ELF-1 (cell line): Measurements from ENCODE around the gene FXYD6.
"Not testable (repeated sequence)": the region's sequence is repeated elsewhere in the genome, so short reads cannot be mapped to it uniquely, and the experiment has no call there.

Source experiments
- DNase-seq: peaks from one replicate; pipeline ENCODE4 v3.0.0-alpha.2; 2016; ENCODE audit warnings: low read depth, low spot score

Gene FXYD6

DNA sequence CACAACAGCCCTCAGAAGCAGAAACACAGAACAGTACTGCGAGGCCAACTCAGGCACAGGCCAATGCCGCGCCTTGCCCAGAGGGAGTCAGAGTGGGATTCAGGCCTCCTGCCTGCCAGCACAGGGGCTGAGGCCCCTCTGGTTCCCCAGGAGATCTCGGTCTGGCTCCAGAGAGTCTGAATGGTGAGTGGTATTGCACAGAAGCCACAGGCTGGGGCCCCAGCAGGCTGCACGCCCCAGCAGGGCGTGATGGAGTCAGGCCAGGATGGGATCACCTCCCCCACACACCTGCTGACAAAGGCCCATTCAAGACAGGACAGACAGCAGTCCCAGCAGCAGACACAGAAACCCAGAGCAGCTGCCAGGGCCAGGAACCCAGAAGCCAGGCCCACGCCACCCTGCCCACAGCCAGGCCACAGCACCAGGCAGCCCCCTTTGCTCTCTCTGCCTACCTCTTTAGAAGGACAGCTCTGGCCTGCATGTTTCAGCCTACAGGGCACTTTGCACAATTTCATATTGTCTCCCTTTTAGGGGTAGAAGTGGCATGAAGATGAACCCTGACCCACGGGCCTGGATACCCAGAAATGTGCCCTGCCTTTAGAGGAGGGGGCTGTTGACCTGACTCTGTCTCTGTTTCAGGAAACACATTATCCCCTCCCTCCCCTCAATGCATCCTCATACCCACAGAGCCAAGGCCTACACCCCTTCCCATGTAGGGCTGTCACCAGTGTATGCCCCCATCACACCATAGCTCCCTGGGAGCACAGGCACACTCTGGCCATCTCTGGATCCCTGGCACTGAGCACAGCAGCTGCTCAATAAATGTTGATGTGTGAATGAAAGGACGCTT lies 6.1 kb downstream of the FXYD6 start:
- DNase-seq = no peak

DNA sequence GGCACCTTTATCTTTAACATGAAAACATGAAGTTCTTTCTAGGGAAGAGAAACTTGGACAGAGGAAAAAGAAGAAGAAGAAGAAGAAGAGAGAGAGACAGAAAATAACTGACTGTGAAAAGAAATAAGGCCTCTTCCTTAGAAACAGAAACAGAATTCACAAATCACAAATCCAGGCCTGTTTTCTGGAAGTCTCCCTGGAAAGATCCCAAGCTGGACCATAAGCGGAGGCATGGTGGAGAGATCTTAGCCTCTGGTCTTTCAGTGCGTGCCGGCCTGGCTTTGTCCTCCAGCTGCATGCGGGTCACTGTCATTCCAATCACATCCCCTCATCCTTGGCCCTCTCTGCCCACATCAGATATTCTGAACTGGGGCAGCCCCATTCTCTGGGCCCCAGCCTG lies 6.9 kb downstream of the FXYD6 start:
- no peak for DNase-seq

DNA sequence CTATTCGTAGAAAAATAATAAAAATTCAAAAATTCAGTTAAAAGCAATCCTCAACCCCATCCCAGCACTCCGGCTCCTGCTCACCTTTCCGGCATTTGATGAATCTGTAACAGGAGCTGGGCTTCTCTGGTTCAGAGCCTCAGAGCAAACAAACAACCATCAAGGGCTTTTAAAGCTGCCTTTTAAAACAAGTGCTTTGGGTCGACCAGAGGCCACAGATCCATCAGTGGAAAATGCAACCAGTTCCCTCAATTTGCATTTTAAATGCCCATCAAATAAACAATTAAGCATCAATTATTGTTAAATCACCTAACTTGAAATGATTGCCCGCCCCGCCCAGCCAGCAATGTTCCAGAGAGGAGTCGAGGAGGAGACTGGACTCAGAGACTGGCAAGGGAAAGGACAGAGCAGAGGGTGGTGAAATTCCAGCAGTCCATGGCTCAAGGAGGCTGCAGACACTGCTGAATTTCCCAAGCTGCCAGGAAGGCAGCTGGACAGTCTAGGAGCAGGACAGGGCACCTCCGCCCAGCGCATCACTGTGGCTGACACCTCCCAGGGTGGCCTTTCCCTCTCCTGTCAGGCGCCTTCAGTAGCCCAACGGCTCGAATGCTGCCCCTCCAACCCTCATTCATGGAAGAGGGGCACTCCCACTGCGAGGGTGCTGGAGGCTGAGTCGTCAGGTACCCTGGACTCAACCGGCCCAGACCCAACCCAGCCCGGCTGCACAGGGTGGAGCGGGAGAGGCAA lies 7.5 kb downstream of the FXYD6 start:
- no peak for DNase-seq

DNA sequence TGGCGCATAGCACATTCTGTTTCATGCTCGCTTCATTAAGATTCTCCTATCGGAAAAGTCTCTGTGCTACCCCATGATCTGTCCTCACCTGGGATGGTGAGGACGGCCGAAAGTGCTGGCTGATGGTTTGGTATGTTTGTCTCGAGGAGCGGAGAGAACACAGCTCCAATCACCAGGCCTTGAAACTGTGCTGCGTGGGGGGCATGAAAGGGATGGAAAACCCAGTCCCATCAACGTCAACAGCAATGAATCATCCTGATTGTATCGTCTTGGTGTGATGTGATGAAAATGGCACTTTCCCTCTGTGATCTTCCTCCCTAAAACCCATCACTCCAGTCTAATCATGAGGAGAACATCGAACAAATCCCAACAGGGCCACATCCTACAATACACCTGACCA lies 8.4 kb downstream of the FXYD6 start:
- DNase-seq = no peak

DNA sequence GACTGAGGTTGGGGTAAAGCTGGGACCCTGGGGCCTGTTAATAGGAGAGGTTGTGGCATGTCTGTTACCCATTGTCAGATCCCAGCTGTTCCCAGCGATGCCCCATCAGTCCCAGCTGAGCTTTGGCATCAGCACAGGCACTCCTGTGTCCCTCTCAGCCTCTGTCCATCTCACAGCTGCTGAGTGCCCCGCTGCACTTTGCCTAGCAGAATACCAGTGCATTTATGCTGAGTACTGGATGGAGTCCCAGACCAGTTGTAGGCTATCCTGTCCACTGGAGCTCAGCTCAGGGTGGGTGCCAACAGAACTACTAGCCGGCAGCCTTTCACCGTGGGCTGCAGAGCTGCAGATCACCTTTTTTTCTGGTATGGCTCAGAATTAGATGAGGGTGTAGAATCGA lies 9.9 kb downstream of the FXYD6 start:
- no peak for DNase-seq

DNA sequence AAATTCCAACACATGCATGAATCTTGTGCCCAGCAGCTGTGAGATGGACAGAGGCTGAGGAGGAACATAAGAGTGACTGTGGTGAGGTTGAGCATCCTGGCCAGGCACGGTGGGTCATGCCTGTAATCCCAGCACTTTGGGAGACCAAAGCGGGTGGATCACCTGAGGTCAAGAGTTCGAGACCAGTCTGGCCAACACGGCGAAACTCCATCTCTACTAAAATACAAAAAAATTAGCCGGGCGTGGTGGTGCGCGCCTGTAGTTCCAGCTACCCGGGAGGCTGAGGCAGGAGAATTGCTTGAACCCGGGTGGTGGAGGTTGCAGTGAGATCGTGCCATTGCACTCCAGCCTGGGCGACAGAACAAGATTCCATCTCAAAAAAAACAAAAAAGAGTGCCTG lies 10.9 kb downstream of the FXYD6 start:
- not testable (repeated sequence) for DNase-seq

DNA sequence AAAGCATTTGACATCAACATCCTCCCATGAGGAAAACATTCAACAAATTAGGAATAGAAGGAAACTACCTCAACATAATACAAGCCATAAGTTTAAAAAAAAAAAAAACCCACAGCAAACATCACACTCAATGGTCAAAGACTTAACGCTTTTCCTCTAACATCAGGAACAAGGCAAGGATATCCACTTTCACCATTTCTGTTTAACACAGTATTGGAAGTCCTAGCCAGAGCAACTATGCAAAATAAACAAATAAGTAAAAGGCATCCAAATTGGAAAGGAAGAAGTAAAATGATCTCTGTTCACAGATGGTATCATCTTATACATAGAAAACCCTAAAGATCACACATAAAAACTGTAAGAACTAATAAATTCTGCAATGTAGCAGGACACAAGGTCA lies 13.1 kb downstream of the FXYD6 start:
- no peak for DNase-seq

DNA sequence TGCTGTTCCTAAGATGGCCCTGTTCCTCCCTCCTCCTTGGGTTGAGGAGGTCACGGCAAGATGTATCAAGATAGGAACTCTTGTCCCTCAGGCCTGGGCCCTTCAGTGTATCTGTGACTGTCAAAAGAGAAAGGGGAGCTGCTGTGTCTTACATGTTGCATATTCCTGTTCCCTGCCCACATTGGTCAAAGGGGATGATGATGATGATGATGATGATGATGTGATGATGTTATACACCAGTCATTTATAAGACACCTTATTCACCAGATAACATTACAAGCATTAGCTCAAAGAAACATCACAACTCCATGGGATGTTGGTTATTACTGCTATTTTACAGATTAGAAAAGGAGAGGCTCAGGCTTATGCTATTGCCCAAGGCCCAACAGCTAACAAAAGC lies 13.7 kb downstream of the FXYD6 start:
- no peak for DNase-seq

DNA sequence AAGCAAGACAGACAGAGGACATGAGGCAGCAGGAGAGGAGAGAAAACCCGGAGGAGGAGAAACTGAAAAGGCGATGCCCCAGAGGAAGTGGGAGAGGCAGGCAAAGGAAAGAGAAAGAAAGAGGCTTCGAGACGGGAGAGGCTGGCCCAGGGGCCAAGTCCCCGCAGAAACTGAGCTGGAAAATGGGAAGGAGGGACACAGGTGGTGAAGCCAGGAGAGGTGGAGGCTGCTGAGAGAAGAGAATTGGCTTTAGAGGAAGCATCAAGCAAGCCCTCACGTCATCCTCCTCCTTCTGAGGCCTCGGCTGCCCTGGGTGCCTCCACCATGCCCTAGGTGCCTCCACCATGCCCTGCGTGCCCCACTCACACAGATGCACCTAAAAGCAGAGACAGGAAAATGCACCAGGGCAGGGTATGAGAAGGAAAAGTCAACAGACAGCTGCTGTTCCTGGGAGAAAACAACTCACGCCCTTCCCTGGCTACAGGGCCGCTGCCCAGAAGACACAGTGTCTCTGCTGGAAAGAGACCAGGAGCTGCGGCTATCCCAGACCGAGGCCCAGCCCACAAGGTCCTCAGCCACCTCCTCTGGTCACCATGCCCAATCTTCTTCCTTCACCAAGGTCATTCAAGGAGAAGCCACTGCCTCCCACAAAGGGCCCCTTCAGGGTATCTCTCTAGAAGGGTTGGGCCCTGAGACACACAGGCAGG lies 14.3 kb downstream of the FXYD6 start:
- no peak for DNase-seq

DNA sequence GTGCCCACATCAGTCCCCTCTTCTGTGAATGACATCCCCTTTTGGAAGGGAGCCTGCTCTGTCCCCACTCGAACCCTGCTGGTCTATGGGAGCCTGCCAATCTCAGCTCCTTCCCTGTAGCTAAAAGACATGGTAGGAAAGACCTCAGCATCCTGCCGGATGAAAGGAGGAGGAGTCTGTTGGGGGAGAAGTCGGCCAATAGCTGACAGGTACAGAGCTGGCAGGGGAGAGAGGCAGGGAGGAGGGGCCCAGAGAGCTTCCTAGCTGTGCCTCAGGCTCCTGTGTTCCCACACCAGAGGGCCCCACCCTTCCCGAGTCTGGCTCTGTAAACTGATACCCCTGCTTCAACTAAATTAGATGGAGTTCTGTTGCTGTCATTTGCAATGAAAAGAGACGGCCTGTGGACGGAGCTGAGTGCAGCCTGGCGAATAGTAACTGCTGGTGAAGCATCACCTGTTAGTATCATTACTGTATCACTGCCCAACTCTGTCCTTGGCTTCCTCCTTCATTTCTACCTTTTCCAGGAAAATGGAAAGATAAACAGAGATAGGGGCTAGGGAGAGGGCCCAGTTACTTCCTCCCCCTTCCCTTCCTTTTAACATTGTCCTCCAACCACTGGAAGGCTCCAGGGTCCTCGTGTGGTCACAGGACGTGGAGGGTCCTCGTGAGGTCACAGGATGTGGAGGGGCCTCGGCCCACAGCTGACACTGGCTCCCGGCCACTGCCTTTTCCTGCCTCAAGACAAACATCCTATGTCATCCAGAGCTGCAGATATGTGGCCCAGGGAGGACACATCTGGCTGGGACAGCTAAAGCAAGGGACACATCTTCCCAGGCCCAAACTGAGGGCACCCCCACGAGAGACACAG lies 15.1 kb downstream of the FXYD6 start:
- peak; percentile 95 for DNase-seq

DNA sequence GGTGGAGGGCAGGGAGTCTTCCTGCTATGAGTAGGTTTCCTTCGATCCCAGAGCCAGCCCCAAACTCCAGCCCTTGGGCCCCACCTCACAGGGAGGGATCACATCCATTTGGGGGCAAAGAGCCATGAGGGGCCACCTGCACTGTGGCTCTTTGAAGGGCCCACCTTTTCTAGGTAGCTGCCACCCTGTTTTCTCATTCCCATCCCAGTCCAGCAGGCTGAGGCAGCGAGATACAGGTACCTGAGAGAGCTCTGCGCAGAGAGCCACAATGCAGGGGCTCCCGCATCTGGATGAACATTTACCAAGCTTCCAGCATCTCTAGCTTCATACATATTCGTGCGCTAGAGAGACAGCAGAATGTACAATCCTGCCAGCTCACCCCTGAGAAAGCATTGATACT lies 16.3 kb downstream of the FXYD6 start:
- DNase-seq = no peak

DNA sequence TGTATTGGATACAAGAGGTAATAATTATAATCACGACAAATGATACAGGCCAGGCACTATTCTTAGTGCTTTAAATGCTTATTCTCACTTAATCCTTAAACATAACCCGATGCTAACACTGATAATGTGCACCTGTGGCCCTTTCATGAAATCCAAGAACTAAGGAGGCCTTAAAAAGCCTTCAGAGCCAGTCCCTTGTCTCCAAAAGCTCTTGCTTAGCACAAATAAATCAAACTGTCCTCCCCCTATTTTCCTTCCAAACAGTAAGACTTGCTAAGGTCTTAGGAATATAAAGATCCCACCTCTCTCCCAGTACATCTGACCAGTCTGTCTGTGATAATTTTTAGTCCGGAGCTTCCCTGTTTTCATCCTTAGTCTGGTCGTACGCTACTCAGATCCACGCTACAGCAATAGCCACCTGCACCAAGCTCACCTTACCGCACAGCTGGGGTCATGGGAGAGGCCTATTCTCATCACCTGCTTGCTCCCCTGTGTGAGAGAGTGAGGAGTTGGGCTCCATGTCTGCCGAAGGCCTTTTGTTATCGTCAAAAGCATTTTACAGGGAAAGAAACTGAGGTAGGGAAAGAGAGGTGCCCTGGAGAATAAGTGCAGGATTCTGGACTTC lies 16.9 kb downstream of the FXYD6 start:
- DNase-seq = no peak

DNA sequence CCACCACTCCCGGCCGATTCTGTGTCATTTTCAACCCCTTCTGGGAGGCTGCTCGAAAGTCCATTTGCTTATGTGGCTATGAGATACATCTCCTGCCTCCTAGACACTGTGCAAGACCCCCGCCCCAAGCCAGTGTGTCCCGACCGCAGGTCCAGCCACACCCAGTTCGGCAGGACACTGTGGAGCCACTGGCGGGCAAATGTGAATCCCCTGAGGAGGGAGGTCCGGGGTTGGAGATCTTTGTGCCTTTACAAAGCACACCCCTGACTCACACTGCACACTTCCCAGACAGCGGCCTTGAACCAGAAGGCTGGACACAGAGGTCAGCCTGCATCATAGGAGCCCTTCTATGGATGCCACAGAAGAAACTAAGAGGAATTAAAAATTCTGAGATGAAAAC lies 17.4 kb downstream of the FXYD6 start:
- no peak for DNase-seq

DNA sequence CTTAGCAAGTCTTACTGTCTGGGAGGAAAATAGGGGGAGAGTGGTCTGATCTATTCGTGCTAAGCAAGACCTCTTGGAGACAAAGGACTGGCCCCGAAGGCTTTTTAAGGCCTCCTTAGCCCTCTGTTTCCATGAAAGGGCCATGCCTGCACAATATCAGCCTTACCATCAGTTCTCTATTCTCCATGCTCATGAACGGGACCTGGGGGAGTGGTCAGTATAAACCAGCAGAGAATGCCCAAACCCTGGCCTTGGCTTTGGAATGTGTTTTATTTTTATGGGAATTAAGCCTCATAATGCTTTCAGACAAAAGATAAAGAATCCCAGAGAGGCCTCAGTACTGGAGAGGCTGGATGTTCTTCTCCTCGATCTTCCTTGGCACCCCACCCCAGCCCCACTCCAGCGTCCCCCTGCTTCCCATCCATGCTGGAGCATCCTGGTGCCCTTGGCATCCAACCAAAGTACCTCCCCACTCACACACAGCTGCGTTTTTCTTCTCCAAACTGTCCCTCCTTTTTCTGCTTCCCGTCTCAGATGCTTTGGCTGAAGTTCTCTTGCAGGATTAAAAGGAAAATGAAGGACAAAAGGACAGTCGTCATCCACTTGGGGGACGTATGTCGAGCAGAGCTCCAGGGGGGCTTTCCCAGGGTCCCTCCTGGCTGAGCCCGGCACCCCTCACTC lies 18.6 kb downstream of the FXYD6 start:
- DNase-seq = no peak

DNA sequence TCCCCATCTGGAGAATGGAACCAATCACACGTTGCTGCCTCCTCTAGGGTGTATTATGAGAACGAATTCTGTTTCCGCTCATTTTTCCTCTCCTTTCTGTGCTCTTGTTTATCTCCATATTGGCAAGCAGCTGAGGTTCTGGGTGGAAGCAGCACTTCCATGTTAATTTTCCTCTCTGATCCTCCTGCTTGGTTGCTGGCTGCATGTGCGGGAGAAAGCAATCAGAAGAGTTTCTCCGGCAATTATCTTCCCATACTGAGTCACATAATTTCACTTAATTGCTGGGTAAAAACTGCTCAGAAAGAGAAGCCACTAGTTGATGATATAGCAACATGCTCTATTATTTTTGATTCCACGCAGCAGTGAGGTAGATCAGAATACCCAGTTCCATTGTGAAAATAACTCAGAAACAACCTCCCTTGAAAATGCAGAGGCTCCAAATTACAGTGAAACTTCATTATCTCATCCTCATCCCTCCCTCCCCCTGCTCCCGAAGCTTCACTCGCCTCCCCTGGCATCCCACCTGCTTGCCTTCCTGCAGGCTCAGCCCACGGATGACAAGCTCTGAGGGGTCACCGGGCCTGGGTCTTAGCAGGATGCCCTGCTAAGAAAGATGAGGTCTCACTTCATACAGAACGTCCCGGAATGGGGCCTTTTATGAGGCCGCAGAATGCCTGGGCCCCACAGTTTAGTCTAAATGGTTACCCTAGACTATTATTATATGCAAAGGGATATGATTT lies 20.4 kb downstream of the FXYD6 start:
- no peak for DNase-seq

DNA sequence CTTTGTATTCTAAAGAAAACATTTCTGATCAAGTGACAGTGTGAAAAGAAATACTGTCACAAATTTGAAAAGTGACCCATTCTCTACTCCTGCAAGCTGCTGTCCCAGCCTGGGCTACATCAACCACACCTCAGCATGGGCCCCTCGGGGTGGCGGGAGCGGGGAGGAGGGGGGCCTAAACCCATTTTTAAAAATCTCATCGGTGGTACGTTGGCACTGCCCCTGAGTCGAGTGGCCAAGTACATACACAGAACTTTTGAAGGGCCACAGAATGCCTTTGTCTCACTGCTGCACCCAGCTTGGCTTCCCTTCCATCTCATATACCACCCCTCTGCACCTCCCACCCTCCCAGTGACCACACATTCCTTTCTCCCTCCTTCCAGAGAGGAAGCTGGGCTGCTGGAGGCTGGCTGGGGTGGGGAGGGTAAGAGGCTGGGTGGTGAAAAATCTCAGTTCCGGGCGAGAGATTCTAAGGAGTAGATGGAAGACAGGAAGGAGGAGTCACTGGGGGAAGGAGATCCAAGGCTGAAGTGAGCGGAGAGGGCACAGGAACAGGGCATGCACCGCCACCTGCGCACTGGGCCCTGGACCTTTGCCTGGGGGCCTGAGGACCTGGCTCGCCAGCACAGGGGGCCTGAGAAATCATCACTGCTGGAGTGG lies 21.1 kb downstream of the FXYD6 start:
- DNase-seq = no peak

DNA sequence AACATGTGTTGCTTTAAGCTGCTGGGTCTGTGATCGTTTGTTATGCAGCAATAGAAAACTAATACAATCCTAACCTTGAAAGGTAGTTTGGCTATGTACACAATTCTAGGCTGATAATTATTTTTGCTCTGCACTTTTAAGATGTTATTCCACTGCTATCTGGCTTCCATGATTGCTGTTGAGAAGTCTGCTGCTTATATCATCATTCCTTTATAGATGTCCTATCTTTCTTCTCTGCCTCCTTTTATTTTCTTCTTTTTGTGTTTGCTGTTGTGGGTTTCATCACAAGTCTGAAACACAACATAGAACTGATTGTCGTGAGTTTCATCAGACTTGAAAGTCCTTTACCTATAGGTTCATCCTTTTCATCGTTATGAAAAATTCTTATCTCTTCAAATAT lies 24.1 kb downstream of the FXYD6 start:
- no peak for DNase-seq

DNA sequence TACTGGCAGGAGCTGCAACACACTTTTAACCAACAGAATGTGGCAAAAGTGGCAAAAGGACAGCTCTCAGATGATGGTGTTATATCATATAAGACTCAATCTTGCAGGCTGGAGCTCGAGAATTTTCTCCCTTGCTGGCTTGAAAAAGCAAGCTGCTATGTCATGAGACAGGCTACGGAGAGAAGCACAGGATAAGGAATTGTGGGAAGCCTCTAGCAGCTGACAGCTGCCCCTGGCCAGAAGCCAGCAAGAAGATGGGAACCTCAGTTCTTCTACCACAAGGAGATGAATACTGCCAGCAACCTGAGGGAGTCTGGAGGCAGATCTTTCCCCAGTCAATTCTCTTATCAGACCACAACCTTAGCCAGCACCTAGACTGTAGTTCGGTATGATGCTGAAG lies 24.6 kb downstream of the FXYD6 start:
- no peak for DNase-seq

DNA sequence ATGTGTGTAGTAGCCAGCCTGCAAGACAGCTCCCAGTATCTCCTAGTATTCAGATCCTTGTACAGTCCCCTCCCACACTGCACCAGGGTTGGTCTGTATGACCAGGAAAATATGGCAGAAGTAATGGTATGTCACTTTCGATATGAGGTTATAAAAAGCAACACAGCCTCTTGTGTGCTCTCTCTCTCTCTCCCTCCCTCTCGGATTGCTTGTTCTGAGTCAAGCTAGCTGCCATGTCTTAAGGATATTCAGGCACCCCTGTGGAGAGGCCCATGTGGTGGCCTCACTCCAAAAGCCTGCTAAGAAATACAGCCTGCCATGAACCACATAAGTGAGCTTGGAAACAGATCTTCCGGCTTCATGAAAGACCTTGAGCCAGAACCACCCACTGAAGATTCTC lies 25.4 kb downstream of the FXYD6 start:
- no peak for DNase-seq
